HG02943 (cell line): ENCODE measurements around the gene SLN.

Experiments used
- ATAC-seq: cut with Tn5 transposase; IDR thresholded peaks from one replicate; pipeline ENCODE4 v1.9.1; 2021; ENCODE audit warnings: mild to moderate bottlenecking, low read depth, moderate library complexity; ENCODE audit not compliant: unreplicated experiment

SLN gene

DNA sequence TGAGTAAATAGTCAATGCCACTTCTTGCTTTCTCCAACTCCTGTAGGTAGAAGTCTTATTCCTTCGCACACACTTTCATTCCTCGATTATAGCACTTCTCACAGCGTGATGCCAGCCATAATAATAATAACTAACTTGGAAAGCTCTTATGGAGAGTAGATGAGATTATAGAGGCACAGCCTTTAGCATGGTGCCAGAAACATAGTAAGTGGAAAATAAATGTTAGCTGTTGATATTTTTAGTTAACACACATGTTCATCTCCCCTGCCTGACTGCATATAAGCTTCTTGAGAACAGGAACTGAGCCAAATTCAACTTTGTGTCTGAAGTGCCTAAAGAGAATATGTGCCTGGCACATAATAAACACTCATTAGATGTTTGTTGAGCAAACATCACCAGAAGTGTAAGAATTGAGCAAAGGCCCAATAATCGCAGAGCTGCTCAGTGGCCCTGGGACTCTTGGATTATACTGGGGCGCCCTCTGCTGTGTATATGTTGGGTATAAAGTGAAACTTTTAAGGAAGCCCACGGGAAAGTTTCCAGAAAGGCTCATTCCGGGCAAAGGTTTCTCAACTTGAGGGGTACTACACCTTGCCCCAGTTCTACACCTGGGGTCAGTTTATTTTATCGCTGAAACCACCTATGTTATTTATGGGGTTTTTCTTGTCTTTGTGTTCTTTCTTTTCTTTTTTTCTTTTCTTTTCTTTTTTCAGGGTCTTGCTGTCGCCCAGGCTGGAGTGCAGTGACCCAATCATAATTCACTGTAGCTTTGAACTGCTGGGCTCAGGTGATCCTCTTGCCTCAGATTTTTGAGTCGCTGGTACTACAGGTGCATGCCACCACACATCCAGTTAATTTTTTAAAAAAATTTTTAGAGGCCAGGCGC lies 22.3 kb downstream of the SLN start:
- no peak for ATAC-seq

DNA sequence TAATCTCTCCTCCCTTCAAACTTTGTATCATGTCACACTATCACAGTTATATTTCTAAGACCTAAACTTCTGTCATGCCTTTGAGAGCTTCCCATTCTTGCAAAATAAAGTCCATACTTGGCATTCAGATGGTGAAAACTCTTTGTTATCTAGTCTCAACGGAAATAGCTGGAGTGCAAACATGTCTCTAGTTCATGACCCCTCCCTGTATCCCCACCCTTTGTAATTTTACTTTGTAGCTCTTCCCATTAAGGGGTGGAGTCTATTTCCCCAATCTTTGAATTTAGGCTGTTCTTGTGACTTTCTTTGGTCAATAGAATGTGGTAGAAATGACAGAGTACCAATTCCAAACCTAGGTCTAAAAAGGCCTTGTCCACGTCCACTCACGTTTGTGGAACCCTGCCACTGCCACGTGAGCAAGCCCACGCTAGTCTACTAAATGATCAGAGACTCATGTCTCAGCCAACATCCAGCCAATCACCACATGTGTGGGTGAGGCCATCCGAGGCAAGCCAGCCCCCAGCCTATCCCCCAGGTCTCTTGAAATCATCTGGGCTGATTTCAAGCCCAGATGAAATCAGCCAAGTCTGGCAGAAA lies 23.4 kb downstream of the SLN start:
- no peak for ATAC-seq

DNA sequence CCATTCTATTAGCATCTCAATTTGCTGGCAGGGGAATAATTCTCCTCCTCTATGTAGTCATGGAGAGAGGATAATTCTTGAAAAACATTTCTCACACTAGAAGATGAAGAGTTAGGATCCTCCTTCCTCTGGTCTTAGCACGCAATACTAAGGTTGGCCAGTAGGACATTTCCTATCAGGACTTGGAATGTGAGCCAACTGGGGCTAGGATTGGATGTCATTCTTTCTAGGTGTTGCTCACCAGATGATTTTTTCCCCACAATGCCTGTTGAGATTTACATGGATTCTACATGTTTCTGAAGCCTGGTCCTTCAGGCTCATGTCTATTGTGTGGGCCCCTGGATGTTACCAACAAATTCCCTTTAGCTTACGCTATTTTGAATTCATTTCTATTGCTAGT lies 28.0 kb downstream of the SLN start:
- no peak for ATAC-seq

DNA sequence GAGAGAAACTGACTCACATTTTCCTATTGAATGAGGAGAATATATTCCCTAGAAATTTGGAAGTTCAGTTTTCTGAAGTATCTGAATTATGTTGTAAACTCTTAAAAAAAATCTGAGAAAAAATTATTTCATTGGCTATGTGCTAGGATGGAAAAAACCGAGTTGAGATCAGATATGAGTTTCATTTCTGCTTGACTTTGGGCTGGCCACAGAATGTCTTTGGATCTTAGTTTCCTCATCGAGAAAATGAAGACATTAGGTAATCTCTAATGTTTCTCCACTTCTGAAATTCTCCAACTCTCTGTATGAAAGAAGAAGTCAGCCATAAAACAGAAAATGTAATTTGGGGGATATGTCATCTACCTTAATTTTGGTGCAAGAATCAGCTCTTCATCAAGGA lies 28.8 kb downstream of the SLN start:
- no peak for ATAC-seq

DNA sequence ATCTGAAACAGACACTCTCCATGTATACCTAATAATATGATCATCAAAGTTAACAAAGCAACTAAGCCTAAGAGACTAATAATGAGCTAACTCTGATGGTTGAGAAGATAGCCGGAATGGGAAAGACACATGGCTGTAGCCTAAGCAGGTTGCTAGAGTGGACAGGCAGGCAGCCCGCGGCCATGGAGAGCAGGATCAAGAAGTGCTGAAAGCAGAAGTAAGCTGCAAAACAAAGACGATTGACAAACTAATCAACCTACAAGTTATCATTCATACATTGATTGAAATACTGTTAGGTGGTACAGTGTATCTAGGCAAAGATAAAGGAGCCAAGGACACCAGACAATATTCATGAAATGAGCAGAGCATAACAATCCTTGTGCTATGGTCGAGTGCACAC lies 29.3 kb downstream of the SLN start:
- ATAC-seq: no peak

DNA sequence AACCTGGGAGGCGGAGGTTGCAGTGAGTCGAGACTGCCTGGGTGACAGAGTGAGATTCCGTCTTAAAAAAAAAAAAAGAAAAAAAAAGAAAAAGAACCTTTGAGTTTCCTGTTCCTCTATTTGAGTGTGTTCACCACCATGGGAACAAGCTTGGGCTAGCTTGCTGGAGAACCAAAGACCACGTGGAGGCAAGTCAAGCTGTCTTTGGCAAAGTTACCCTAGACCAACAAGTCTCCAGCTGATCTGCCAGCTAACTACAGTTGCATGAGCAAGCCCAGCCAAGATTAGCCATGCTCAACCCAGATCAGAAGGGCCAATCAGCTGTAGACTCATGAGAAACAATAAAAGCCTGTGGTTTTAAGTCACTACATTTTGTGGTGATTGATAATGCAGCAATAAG lies 29.7 kb downstream of the SLN start:
- no peak for ATAC-seq

DNA sequence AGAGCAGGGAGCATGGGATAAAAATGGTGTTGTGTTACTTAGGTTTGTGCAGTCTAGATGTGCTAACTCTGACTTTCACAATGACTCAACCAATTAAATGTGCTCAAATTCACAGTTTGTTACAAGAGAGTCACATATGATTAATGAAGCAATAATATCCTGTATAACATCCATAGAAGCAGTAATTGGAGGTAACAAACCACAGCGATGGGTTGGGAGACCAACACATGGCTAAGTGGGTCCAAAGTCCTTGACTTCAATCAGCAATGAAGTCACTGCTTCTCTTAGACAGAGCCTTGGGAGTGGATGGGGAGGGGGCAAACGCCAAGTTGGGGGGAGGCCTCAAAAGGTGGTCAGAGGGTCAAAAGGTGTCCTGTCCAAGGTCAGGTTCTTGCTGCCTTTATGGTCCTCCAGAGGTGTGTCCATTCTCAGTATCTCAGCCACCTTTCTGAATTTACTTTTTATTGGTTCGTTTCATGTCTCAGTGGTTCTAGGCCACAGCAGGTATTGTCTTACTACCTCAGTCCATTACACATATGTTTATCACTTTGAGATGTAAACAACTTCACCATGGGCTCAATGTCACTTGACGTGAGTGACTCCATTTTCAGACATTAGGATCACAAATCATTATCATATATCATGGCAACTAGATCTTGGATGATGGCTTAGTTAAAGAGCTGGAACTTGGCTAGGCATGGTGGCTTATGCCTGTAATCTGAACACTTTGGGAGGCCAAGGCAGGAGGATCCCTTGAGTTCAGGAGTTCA lies 32.4 kb downstream of the SLN start:
- ATAC-seq: no peak

DNA sequence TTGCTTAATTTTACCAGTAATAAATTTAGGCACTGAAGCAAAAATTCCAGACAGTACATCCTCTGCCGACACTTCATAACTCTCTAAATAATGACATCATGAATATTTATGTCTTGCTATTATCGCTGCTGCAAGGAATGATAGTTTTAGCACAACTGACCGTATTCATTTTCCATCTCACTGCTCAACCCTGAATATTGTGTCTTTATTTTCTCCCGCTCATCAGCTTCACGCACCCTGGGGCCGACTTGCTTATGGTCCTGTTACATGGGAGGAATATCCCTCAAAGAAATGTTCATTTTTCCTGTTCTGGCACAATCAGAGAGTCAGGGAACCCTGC lies 33.3 kb downstream of the SLN start:
- ATAC-seq: no peak

DNA sequence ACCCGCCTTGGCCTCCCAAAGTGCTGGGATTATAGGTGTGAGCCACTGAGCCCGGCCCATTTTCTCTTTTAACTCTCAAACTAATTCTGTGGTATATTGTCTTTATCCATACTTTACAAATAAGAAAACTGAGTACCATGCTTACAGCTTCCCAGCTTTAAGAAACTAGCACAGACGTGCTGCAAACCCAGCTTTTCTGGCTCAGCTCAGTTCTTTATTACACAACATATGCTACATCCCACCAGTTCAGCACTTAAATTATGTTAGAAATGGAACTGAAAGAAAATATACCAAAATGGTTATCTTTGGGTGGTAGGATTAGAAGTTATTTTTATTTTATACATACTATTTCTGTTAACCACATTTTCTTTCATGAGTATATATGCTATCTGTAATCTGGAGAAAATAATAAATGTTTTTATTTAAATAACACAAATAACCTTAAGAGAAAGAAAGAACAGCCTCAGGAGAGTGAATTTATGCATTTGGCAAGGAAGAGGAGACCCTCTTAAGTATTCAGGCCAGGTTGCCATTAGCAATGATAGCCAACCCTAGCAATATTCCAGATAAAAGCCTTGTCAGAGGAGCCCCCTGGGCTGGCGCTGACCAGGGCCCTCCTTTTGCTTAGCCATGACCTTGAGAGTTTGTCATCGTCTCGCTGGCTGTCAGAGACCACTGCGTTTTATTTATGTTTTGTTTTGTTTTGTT lies 33.8 kb downstream of the SLN start:
- ATAC-seq: no peak

DNA sequence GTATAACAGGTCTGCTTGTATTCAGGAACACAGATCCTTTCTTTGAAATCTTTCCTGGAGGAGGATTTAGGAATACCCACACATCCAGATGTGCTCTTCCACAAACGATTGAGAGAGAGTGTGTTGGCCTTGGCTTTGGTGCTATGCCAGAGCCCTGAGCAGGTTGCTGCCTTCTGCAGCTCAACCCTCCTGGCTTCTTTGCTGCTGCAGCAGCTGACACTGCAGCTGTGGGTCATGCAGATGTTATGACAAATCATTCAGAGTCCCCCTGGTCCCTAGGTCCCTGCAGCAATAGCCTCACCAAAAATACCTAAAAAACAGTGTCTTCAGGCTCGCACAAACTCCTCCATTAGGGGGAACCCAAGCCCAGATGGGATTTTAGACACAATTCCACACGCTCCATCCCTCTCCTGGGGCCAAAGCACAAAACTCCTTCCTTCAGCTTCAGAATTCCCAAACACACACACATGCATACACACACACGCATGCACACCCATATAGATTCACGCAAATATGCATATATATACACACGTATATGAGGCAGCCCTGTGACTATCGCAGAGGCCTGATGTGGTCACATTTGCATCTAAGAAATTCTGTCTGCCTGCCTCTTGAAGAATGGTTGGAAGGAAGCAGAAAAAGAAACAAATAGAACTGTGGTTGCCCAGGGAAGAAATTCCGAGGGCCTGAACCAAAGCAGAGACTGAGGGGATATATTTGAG lies 35.4 kb downstream of the SLN start:
- no peak for ATAC-seq

DNA sequence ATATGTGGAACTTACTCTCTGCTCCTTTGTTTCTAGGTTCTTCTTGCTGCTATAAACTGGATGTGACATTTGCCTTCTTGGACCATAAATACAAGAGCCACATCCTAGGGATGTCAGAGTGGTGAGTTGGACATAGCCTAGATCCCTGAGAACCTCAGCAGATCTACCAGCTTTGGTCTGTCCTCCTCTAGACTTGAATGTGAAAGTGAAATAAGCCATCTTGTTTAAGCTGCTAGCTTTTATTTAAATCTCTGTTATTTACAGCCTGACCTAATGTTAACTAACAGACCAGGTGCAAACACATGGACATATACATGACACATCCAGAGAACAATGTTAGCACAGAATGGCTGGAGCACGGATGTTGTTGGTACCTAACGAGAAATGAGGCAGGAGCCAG lies 36.0 kb downstream of the SLN start:
- no peak for ATAC-seq

DNA sequence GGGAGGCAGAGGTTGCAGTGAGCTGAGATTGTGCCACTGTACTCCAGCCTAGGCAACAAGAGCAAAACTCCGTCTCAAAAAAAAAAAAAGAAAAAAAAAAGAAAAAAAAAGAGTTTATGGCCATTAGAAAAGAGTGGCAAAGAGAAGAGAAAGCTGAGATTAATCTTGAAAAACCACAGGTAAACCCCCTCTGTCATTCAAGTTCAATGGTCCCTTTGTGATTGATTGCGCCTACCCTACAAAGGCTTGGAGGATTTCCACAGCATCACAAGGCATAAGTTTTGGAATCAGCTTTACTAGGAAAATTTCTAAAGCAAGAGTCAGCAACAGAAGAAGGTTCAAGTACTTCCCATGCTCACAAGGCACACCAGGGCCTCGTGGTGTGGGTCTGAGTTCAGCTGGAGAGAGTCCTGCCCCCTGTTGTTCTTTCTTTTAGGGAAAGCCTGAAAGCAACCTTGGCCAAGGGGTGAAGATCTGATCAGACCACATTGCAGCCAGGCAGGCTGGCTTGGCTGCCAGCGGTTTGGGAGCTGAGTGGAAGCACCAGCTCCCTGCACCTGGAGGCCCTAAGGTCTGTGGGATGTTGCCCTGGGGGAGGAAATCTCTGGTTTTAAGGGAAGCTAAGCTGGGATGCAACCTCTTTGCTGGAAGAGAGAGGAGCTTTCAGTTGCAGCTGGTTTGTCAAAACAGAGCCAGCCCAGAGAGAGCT lies 41.8 kb downstream of the SLN start:
- ATAC-seq: no peak

DNA sequence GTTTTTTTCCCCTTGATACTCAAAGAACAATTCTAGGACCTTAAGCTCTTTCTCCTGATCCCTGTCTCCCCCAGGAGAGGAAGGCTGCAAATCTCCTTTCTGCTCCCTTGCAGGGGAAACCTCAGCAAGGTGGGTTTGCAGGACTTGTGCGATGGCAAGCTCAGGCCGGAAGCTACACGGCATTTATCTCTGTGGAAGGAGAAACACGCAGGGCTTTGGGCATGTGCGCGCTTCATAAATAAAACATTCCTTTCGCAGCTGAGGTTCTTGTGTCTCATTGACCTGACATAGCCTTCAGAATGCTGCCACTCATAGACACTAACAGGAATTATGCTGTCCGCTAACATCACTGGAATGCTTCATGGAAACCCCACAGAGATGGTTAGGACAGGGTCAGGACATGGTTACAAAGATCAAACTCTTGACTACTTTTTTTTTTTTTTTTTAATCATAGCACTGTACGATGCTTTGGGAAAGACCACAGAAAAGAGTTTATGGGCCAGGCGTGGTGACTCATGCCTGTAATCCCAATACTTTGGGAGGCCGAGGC lies 42.6 kb downstream of the SLN start:
- no peak for ATAC-seq

DNA sequence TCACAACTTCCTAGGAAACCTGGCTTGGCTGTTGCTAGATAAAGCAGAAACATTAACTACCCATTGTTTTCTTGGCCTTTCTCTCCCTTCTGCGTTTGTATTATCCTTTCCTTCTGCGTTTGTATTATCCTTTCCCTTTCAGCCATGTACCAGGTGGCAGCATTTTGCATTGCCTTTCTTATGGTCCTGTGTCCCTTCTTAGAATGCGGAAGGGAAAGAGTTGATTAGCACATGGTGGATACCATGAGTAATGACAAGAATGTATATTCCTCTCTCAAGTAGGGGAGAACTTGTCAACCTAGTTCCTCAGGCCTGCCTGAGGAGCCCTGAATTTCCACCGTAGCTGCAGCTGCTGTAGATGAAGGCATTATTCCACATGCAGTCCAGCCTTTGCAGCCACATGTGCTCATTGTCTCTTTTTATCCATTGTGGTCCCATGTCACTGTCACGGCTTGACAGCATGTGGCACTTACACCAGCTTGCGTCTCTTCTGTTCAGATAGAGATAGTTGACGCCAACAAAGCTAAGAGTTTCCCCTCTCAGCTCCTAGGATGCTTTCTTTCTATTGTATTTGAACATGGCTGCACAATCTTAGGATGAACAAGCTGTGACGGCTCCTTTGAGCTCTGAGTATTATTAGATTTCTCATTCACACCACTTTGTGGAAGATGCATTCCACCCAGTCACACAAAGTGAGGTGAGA lies 44.8 kb downstream of the SLN start:
- no peak for ATAC-seq

DNA sequence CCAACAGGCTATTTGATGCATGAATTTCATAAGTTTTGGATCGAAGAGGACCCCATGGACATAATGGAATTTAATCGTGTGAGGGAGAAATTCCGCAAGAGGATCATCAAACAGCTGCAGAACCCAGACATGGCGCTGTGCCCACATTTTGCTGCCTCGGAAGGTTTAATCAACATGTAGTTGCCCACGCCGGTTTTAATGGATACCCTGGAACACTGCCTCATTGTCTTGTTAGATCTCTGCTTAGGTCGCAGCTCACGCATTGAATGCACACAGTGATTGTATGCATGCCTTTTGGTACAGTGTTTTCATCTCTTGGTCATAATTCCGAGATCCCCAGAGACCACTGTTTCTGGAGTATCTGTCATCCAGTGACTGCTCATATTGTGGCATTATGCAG lies 46.8 kb downstream of the SLN start:
- ATAC-seq: no peak

DNA sequence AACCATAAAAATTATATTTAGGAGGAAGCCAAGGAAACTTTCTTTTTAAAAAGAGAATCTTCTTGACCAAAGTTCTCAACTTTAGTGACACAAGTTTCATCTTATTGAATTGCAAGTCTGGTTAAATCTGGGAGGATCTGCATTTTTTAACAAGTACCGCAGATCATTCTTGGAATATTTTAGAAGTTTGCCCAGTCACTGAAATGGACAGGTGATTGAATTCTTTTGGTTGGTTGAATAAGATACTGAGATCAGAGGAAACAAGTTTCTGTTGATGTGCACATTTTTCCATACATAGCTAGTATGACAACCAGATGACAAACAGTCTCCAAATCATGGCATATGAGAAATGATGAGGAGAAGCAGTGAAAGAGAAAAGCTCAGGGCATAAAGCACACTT lies 50.2 kb downstream of the SLN start:
- no peak for ATAC-seq

DNA sequence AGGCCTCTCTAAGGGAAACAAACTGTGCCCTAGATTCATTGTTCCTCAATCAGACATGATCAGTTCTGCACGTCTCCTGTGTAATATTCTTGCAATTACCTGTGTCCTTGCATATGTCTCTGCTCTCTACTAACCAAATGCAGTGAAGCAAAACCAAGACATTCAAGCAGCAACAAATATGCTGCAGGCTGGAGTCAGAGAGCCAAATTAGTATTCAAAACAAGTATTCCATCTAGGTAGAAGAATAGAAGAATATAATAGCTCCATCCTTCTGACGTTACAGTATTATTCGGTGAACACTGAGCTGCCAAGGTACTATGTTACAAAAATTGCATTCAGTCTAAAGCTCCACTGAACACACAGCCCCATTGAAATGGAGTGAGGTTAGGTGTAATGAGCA lies 51.8 kb downstream of the SLN start:
- ATAC-seq: no peak

DNA sequence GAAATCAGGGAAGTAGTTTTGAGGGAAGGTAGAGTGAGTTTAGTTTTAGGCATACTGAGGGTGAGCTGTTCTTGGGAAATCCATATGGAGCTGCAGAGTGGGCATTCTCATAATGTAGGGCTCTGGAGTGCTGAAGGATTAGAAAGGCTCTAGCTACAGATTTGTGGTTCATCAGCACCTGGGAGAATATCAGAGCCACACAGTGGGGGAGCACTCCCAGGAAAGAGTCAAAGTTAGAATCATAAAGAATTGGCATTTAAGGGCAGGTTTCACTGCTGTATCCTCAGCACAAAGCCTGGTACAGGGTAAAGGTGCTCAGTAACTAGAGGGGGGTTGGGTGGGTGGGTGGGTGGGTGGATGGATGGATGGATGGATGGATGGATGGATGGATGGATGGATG lies 52.5 kb downstream of the SLN start:
- no peak for ATAC-seq
